Measurements from ENCODE around the gene GULP1.

DNA sequence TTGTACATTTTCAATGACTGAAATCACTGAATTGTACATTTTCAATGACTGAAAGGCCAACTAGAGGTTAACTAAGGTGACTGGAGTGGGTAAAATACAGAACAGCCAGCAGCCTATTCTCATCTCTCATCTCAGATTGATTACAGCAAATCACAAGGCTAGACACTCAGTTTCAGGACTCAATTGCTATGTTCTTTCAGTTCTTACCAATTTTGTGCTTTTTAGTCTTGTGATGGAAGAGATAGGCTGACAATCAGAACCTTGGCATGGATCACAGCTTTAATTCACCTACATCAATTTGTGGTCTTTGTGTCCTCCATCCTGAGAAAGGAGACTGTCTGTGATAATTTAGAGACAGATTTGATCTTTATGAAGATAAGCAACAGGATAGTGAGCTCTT is 124.7 kb downstream of the GULP1 start:
- TF ChIP-seq EP300 (IDR thresholded peaks at IDR 0.05; ENCODE audit: low read depth) (no peak), POLR2AphosphoS5 (IDR thresholded peaks at IDR 0.05) (no peak)
